Measurements from ENCODE around the gene SLC29A3.

Gene SLC29A3

GRCh38 chr10:71321386-71321785 is 2.3 kb downstream of the SLC29A3 start:
- no peak for DNase-seq (ENCODE audit: low spot score)

- DNase-seq (ENCODE audit: low spot score): no peak
These were observed 4.3 kb downstream of the SLC29A3 start for GRCh38 chr10:71323407-71323806.

GRCh38 chr10:71324743-71325142 is 5.7 kb downstream of the SLC29A3 start:
- no peak for DNase-seq (ENCODE audit: low spot score)

- DNase-seq (ENCODE audit: low spot score): no peak
These were observed 6.2 kb downstream of the SLC29A3 start for GRCh38 chr10:71325267-71325666.

- no peak for DNase-seq (ENCODE audit: low spot score)
These were observed 7.4 kb downstream of the SLC29A3 start for GRCh38 chr10:71326464-71326881.

GRCh38 chr10:71330789-71331404 is 11.8 kb downstream of the SLC29A3 start:
- no peak for DNase-seq (ENCODE audit: low spot score)

- no peak for DNase-seq (ENCODE audit: low spot score)
These were observed 12.7 kb downstream of the SLC29A3 start for GRCh38 chr10:71331736-71332135.

- no peak for DNase-seq (ENCODE audit: low spot score)
These were observed 13.4 kb downstream of the SLC29A3 start for GRCh38 chr10:71332466-71332865.

GRCh38 chr10:71333129-71333887 is 14.2 kb downstream of the SLC29A3 start:
- no peak for DNase-seq (ENCODE audit: low spot score)

GRCh38 chr10:71334221-71334791 is 15.2 kb downstream of the SLC29A3 start:
- DNase-seq (ENCODE audit: low spot score): no peak

GRCh38 chr10:71335173-71335708 is 16.2 kb downstream of the SLC29A3 start:
- DNase-seq (ENCODE audit: low spot score): no peak

- DNase-seq (ENCODE audit: low spot score): no peak
These were observed 17.6 kb downstream of the SLC29A3 start for GRCh38 chr10:71336632-71337031.

- DNase-seq (ENCODE audit: low spot score): no peak
These were observed 18.2 kb downstream of the SLC29A3 start for GRCh38 chr10:71337219-71337701.

- DNase-seq (ENCODE audit: low spot score): no peak
These were observed 19.9 kb downstream of the SLC29A3 start for GRCh38 chr10:71338728-71339495.

- no peak for DNase-seq (ENCODE audit: low spot score)
These were observed 20.9 kb downstream of the SLC29A3 start for GRCh38 chr10:71339796-71340589.

GRCh38 chr10:71342573-71343391 is 23.7 kb downstream of the SLC29A3 start:
- no peak for DNase-seq (ENCODE audit: low spot score)

- no peak for DNase-seq (ENCODE audit: low spot score)
These were observed 24.3 kb downstream of the SLC29A3 start for GRCh38 chr10:71343392-71343773.

- no peak for DNase-seq (ENCODE audit: low spot score)
These were observed 25.3 kb downstream of the SLC29A3 start for GRCh38 chr10:71344154-71344925.

GRCh38 chr10:71344993-71345480 is 26.0 kb downstream of the SLC29A3 start:
- DNase-seq (ENCODE audit: low spot score): no peak

GRCh38 chr10:71345694-71346093 is 26.6 kb downstream of the SLC29A3 start:
- no peak for DNase-seq (ENCODE audit: low spot score)
